ENCODE results near the gene PITPNB.

GRCh38 chr22:27874764-27875163 lies 44.3 kb downstream of the PITPNB start:
- TF ChIP-seq CTCF (IDR thresholded peaks at IDR 0.05) (no peak), POLR2A (IDR thresholded peaks at IDR 0.05) (no peak)
